ENCODE results near the gene DIS3.
"Not testable (repeated sequence)": the region's sequence is repeated elsewhere in the genome, so short reads cannot be mapped to it uniquely, and the experiment has no call there.

DIS3 gene, protein sequence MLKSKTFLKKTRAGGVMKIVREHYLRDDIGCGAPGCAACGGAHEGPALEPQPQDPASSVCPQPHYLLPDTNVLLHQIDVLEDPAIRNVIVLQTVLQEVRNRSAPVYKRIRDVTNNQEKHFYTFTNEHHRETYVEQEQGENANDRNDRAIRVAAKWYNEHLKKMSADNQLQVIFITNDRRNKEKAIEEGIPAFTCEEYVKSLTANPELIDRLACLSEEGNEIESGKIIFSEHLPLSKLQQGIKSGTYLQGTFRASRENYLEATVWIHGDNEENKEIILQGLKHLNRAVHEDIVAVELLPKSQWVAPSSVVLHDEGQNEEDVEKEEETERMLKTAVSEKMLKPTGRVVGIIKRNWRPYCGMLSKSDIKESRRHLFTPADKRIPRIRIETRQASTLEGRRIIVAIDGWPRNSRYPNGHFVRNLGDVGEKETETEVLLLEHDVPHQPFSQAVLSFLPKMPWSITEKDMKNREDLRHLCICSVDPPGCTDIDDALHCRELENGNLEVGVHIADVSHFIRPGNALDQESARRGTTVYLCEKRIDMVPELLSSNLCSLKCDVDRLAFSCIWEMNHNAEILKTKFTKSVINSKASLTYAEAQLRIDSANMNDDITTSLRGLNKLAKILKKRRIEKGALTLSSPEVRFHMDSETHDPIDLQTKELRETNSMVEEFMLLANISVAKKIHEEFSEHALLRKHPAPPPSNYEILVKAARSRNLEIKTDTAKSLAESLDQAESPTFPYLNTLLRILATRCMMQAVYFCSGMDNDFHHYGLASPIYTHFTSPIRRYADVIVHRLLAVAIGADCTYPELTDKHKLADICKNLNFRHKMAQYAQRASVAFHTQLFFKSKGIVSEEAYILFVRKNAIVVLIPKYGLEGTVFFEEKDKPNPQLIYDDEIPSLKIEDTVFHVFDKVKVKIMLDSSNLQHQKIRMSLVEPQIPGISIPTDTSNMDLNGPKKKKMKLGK

DNA sequence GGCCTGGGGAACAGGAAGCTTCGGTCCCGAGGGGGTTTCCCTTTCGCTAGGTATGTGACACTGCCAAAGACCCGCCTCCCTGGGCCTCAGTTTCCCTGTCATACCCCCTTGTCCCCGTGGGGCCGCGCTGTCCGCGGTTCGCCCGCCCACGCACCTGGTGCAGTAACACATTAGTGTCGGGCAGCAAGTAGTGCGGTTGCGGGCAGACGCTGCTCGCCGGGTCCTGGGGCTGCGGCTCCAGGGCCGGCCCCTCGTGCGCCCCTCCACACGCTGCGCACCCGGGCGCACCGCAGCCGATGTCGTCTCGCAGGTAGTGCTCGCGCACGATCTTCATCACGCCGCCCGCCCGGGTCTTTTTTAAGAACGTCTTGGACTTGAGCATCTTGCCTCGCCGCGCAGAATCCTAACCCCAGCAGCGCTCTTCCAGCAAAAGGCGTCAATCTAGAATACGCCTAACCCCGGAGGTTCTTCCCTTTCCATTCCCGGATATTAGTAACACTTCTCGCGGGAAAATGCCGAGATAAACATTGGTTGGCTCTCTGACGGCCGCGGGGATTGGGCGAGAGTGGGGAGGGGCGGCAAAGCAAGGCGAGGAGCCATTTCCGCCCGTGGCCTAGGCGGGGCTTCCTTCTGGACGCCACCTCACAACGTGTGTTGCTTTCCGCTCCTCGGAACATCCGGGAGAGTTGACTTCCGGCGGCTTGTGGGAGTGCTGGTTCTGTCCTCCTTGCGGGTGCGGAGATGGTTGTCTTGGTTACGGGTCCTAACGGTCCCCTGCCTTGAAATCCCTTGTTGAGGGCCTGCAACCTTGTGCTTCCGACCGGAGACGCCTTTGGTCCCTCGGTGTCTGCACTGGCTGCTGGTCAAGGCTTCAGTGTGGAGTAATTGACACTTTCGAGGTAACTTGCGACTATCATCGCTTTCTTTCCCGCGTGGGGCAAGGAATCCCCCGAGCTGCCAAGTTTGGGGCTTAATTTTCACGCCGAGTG, at the start of gene DIS3, which contains the start of gene PIBF1:
TSS of gene DIS3 (minus strand) at position 450 of the 989 bp plus-strand sequence. CDS start at position 382, 68 bp downstream.
TSS of gene PIBF1 (plus strand) at position 683 of the 989 bp plus-strand sequence. CDS start 1,337 bp downstream, outside the sequence.
- DNase-seq: peak; percentile 98

DNA sequence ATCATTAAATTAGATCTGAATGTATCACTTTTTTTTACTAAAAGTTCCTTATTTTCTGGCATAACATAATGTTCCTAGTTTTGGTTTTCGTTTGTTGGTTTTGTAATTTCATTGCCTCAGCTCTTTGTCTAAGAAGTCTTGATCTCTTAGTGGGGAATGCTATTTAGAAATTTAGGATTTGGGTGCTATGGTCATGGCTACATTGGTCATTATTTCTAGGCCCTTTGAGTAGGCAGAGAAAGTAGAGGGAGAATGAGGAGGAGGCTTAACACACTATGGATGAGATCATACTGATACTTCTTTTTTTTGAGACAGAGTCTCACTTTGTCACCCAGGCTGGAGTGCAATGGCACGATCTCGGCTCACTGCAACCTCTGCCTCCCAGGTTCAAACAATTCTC, 42.0 kb upstream of the DIS3 start:
- no peak for DNase-seq

DNA sequence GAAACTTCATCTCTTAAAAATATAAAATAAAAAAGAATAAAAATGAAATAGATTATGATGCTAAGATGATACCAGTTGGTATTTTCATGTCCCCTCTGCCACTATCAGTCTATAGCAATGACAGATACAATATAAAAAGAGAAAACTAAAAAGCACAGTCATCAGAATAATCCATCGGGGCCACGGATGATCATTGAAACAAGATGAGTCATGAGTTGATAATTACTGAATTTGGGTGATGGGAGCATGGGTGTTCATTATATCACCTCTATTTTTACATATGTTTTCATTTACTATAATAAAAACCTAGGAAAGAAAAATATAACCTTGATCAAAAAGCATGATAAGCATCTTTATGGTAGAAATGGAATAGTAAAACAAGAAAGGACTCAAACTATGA, 41.4 kb upstream of the DIS3 start:
- no peak for DNase-seq

DNA sequence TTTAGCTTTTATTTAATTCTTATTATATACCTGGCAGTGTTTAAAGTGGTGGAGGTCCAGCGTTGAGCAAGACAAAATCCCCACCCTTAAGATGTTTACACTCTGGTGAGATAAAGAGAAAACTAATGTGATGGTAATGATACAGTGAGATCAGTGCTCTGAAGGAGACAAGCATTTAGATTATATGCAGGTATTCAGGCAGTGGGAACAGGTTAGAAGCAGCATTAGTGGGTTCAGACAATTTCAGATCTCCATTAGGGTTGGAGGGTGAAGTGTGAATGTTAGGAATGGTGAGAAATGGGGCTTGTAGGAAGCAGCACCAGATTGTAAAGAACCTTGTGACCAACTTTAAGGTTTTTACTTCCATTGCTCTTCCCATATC, 39.2 kb upstream of the DIS3 start:
- no peak for DNase-seq

DNA sequence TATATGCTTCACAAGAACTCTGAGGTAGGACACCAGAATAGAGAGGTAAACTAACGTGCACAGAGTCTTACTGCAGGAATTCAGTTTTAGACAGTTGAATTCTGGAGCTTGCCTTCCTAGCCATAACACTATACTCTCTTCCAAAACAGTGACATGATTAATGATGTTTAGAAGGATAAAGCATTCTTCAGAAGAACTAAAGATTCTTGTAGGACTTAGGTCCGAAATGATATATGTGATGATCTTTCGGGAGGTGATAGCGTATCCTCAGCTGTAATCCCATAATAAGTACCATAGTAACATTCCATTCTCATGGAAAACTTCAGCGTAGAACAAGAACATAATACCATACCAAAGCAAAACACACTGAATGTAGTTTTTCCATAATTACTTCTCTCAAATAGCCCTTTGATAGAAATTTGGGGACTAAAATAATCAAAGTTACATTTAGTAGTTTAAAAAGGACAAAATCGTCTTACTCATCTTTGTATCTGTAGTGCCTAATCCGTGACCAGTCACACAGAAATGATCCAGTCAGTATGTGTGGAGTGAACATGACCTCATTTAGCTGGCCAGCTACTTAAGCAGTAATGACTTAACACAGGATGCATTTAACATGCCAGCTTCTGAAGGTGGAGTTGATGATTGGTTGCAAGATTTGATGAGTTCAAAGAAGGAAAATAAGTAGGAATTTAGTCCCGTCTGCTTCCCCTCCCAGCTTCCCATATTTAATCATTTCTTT, 38.6 kb upstream of the DIS3 start:
- no peak for DNase-seq

DNA sequence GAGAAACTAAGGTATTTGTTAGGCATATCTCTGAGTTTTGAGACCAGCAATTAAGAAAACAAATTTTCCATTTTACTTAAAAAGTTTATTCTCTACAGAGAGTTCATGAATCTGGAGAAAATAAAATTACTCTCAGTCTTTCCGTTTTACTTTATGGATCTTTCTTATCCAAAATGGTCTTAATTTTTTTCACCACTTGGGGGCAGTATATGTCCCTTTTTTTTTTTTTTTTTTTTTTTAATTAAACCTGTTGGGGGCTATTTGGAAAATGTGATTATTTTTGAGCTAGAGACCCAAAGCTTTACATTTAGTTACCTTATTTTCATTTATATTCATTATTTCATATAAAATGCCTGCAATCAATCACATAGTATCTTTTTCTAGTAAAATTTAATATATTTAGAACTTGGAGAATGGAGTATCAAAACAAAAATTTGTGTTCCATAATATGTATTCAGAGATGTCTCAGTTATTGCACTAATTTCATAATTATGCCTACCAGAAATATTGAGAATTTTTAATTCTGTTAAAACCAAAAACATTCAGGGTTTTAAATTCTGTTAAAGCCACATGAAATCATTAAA, 27.3 kb upstream of the DIS3 start:
- DNase-seq: no peak

DNA sequence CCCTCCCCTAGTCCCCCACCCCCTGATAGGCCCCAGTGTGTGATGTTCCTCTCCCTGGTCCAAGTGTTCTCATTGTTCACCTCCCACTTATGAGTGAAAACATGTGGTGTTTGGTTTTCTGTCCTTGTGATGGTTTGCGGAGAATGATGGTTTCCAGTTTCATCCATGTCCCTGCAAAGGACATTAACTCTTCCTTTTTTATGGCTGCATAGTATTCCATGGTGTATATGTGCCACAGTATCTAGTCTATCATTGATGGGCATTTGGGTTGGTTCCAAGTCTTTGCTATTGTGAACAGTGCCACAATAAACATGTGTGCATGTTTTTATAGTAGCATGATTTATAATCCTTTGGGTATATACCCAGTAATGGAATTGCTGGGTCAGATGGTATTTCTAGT, 24.8 kb upstream of the DIS3 start:
- DNase-seq: not testable (repeated sequence)

DNA sequence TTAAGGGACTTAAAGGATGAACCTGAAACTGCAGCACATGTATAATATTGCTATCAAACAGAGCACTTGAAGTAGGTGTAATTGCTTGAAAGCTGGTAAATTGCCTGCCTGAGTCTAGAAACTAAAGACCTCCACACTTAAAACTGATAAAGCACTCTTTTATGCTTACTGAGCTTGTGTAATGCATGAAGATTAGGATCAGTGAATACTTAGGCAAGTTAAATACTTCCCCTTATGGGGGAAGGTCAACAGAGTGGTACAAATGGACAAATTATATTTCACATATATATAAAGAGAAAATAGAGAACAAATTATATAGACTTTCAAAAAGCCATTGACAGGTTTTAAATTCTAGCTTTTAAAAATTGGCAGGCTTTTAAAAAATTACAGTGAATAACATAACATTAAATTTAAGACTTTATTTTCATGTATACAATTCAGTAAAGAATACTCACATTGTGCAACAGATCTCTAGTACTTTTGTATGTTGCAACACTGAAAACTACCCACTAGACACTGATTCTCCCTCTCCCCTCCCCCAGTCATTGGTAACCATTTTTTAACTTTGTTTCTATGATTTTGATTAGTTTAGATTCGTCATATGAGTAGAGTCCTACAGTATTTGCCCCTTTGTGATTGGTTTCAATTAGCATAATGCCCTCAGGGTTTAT, 24.1 kb upstream of the DIS3 start:
- no peak for DNase-seq

DNA sequence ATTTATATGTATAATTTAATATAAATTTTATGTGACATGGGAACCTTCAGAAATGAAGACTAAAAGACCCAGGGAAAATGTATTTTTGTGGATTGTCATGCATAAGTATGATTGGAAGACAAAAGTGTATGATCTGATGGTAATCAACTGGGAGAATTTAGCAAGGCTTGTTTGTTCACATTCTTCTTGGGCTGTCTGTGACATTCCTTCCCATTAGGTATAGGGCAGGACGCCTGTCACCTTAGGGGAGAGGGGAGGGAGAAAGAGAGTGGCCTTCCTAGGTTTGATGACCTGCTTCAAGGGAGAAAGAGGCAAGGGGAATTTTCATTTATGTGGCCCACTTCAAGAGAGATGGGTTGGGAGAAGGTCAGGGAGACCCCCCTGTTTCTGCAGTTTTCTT, 22.6 kb upstream of the DIS3 start:
- no peak for DNase-seq

DNA sequence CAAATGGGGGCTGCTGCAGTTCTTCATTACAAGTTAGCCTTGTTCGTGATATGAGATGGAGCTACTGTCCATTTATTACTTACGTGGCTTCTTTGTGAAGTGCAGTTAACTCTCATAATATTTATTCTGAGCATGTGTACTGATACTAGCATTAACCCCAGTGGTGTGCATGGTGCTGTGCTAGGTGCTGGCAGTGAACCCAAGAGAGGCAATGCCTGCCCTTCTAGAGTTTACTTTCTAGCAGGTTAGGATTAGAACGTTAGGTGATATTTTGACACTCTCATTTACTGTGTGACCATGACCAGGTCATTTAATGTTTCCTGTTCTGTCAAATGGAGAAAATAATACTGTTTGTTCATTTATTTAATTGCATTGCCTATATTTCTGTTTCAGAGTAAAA, 17.1 kb upstream of the DIS3 start:
- no peak for DNase-seq

DNA sequence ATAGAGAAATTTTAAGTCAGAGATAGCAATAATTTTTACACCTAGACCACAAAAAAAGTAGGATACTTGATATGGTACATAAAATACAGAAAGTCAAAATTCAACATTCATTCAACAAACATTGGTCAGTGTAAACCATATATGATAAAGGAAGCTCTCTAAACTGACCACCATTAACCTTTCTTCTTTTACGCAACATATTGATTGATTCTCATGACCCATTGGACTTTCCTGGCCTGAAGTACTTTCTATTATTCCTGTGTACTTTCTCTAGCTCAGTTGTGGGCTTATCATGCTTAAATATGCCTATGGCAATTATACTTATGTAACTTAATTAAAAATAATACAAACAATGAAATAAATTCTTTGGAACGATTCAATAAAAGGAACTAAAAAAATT, 10.9 kb upstream of the DIS3 start:
- DNase-seq: no peak

DNA sequence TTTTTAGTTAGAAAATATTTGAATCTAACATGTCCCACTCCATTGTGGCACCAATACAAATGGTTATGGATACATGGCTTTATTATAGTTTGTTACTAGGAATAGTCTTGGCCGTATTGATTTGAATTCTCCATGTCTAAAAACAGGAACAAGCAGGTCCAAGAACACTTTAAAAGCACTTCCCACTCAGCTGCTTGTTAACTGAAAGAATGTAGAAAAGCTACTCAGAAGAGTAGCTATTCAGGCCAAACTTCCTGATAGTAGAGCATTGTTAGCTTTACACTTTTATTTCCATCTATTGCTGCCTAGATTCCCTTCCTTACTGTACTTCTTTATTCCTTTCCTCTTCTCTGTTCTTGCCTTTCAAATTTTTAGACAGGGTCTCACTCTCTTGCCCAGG, 7.1 kb upstream of the DIS3 start:
- no peak for DNase-seq

DNA sequence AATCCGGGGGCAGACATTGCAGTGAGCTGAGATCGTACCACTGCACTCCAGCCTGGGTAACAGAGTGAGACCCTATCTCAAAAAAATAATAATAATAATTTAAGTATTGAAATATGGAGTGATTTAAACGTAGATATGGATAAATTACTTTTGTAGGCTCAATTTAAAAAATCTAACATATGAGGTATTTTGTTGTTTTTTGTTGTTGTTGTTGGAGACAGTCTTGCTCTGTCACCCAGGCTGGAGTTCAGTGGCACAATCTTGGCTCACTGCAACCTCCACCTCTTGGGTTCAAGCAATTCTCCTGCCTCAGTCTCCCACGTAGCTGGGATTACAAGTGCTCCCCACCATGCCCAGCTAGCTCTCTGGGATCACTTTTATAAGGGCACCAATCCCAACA, 3.0 kb upstream of the DIS3 start:
- DNase-seq: not testable (repeated sequence)

DNA sequence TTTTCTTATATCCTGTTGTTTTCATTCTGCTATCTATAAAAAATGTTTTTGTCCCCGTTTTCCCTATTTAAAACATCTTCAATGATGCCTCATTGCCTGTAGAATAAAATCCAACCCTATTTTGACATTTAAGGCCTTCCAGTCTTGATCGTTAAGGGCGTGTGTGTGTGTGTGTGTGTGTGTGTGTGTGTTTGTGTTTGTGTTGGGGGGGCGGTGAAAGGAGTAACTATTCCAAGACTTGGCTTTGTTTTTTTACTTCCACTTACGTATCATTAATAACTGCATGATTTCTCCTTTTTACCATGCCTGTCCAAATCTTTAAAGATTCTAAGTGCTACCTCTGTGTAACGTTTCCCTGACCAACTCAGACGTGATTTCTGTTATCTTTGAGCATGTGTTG, 1.0 kb upstream of the DIS3 start:
- no peak for DNase-seq

DNA sequence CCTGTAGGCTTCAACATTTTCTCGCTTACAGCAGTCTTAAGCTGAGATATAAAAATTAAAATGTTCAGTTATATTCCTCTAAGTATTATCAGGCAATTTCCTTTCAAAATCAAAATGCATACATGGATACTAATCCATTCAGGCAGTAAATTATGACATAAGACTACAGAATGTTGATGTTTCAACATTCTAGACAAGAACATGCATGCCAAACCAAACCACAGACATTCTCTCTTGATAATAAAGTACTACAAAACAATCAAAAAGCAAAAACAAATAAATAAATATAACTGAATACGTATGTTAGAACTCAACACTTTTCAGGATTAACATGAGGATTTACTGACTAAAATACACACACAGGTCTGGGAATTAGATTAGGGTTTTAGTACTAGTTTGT, 7.7 kb downstream of the DIS3 start:
- DNase-seq: no peak

DNA sequence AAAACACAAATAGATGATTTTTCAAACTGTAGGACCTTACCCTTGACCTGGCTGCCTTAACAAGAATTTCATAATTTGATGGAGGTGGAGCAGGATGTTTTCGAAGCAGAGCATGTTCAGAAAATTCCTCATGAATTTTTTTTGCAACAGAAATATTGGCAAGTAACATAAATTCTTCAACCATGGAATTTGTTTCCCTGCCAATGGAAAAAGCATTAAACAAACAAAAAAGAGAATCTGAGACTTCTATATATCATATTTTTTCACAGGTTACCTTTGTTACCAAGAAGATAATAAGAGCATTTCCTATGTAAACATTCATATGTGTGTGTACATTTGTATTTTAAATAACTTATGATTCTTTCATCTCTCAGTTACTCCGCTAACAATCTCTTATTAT, 18.3 kb downstream of the DIS3 start:
- DNase-seq: no peak

DNA sequence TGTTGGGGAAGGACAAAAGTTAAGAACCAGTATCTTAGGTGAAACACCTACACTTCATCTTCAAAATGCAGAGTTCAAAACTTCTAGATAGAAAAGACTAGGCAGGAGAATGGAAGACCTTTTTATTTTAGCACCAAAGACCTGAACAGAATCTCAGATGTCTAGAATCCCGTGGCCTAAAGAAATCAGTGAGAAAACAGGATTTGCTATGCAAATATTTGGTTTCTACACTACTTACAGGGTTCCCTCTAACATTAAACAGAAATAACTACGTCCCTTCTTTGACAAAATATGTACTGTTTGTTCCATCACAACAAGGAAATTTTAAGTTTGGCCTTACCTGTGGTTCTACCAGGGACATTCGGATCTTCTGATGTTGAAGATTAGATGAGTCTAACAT, 21.5 kb downstream of the DIS3 start:
- DNase-seq: no peak

DNA sequence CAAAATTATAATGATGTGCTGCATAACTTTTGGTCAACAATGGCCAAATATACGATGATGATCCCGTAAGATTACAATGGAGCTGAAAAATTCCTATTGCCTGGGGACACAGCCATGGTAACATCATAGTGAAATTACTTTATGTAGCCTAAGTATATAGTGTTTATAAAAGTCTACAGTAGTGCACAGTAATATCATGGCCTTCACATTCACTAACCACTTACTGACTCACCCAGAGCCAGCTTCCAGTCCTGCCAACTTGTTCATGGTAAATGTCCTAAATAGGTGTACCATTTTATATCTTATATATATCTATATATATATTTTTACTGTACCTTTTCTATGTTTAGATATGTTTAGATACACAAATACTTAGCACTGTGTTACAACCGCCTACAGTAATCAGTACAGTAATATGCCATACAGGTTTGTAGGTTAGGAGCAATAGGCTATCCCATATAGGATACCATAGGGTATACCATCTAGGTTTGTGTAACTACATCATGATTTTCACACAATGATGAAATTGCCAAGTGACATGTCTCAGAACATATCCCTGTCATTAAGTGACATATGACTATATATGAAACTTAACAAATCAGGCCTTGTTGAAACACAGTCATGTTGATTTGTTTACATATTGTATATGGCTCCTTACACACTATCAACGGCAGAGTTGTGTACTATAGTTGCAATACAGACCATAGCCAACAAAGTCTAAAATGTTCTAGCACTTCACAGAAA, 23.7 kb downstream of the DIS3 start:
- no peak for DNase-seq

DNA sequence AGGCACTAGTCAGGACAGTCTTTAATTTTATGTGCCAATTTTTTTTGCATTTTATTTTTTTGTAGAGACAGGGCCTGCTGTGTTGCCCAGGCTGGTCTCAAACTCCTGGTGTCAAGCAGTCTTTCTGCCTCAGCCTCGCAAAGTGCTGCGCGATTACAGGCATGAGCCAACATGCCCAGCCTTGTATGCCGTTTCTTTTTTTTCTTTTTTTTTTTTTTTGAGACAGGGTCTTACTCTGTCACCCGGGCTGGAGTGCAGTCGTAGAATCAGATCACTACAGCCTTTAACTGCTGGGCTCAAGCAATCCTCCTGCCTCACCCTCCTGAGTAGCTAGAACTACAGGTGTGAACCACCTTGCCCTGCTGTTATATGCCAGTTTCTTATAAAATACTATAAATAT, 27.6 kb downstream of the DIS3 start:
- no peak for DNase-seq

DNA sequence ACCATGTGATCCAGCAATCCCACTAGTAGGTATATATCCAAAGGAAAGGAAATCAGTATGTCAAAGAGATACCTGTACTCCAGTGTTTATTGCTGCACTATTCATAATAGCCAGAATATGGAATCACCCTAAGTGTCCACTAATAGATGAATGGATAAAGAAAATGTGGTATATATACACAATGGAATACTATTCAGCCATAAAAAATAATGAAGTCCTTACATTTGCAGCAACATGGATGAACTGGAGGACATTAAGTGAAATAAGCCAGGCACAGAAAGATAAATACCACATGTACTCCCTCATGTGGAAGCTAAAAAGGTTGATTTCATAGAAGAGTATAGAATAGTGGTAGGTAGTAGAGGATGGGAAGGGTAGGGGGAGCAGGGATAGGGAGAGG, 30.5 kb downstream of the DIS3 start:
- no peak for DNase-seq

Measured in activated CD4-positive, alpha-beta T cell treated with anti-CD3 and anti-CD28 coated beads for 48 hours (primary cell).